Bronchial epithelial cell (primary cell): ENCODE measurements around the gene RNF167. TPM values are rescaled to one million over a fixed set of nuclear protein-coding genes. Genes with fewer than 3 reads are reported as not detected.

Experiments
- DNase-seq: peaks from one replicate; pipeline ENCODE4 v3.0.0-alpha.2; 2010; ENCODE audit warnings: low read depth
- FAIRE-seq: peaks from 2 replicates; lab custom pipeline; 2011; peaks lifted over from hg19 to GRCh38; lab: Jason Lieb, UNC
- H3K27me3 ChIP-seq: 2 replicates; pipeline ENCODE4 v1.5.1; 2011; ENCODE audit warnings: low read length; ENCODE audit not compliant: control insufficient read depth, insufficient read depth
- H3K36me3 ChIP-seq: 2 replicates; pipeline ENCODE4 v1.5.1; 2011; ENCODE audit warnings: low read length; ENCODE audit not compliant: control insufficient read depth, insufficient read depth
- H3K4me3 ChIP-seq: 2 replicates; pipeline ENCODE4 v1.5.1; 2011; ENCODE audit warnings: mild to moderate bottlenecking, low read depth, low read length, control low read depth
- total RNA-seq: library from RNA; depleted of rRNA; stranded (reverse); fragments of >200 nt; gene quantifications from 2 replicates; pipeline ENCODE4 v1.2.1, GENCODE V29; 2014
- TF ChIP-seq, protein P1 (sequence below): IDR thresholded peaks from 2 replicates; pipeline ENCODE4 v1.5.1; 2011; ENCODE audit warnings: mild to moderate bottlenecking, moderate library complexity, low read length, control low read depth, inconsistent platforms; ENCODE audit not compliant: insufficient read depth, severe bottlenecking

The RNF167 gene
- total RNA-seq, 1 donor from 2014 or later, result 15.8 TPM

DNA sequence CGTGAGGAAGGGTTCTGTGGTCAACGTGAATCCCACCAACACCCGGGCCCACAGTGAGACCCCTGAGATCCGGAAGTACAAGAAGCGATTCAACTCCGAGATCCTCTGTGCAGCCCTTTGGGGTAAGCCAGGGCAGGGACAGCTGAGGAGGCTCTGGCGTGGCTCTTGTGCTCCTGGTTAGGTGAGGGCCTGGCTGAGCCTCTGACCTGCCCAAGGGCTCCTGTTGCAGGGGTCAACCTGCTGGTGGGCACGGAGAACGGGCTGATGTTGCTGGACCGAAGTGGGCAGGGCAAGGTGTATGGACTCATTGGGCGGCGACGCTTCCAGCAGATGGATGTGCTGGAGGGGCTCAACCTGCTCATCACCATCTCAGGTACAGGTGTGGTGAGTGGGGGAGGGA is 44.9 kb upstream of the RNF167 start:
- DNase-seq (no peak), FAIRE-seq (no peak)
- Histone ChIP-seq H3K36me3 (peaks cover 66% of the 10 kb centered on the region), H3K27me3 (no peaks in the 10 kb centered on the region), H3K4me3 (no peak overlapping the region)
- TF ChIP-seq, protein P1, sequence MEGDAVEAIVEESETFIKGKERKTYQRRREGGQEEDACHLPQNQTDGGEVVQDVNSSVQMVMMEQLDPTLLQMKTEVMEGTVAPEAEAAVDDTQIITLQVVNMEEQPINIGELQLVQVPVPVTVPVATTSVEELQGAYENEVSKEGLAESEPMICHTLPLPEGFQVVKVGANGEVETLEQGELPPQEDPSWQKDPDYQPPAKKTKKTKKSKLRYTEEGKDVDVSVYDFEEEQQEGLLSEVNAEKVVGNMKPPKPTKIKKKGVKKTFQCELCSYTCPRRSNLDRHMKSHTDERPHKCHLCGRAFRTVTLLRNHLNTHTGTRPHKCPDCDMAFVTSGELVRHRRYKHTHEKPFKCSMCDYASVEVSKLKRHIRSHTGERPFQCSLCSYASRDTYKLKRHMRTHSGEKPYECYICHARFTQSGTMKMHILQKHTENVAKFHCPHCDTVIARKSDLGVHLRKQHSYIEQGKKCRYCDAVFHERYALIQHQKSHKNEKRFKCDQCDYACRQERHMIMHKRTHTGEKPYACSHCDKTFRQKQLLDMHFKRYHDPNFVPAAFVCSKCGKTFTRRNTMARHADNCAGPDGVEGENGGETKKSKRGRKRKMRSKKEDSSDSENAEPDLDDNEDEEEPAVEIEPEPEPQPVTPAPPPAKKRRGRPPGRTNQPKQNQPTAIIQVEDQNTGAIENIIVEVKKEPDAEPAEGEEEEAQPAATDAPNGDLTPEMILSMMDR, result no peak

DNA sequence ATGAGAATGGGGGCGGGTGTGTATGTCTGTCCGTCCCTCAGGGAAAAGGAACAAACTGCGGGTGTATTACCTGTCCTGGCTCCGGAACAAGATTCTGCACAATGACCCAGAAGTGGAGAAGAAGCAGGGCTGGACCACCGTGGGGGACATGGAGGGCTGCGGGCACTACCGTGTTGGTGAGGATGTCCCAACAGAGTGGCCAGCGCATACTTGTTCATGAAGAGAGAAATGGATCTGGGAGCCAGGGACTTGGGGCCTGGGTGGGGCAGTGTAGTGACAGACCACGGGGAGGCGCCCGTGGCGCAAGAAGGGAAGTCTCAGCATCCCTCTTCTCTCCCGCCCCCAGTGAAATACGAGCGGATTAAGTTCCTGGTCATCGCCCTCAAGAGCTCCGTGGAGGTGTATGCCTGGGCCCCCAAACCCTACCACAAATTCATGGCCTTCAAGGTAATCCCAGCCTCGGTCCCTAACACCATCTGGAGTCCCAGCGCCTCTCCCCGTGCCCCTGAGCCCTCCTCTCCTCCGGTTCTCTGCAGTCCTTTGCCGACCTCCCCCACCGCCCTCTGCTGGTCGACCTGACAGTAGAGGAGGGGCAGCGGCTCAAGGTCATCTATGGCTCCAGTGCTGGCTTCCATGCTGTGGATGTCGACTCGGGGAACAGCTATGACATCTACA is 44.3 kb upstream of the RNF167 start:
- H3K27me3 ChIP-seq, result no peaks in the 10 kb centered on the region
- H3K4me3 ChIP-seq, result no peak overlapping the region
- DNase-seq (no peak), FAIRE-seq (no peak)
- TF ChIP-seq, protein P1, result no peak
- peaks cover 60% of the 10 kb centered on the region for H3K36me3 ChIP-seq

DNA sequence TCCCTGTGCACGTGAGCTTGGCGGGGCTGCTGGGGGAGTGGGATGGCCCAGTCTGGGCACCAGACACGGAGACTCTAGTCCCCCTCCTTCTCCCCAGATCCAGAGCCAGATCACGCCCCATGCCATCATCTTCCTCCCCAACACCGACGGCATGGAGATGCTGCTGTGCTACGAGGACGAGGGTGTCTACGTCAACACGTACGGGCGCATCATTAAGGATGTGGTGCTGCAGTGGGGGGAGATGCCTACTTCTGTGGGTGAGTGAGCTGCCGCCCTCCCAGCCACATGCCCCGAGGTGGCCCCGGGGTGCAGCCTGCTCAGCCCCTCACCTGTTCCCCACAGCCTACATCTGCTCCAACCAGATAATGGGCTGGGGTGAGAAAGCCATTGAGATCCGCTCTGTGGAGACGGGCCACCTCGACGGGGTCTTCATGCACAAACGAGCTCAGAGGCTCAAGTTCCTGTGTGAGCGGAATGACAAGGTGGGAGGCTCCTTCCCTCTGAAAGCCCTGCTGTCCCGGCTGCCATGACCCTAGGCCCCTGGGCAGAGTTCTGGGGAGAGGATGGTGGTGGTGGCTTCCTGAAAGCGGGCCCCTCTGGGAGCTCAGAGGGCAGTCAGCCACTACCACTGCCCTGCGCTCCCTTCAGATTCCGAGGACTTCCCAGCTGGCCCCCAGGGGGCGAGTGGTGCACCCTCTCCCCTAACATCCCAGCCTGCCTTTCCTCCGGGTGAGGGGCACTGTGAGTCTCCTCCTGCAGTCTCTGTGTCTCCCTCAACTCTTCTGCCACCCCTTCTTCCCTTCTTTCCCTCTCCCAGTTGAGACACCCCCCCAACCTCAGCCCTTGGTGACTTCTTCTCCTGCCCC is 43.5 kb upstream of the RNF167 start:
- Histone ChIP-seq H3K27me3 (no peaks in the 10 kb centered on the region), H3K4me3 (no peak overlapping the region), H3K36me3 (peaks cover 52% of the 10 kb centered on the region)
- TF ChIP-seq, protein P1, result no peak
- no peak for FAIRE-seq
- no peak for DNase-seq

DNA sequence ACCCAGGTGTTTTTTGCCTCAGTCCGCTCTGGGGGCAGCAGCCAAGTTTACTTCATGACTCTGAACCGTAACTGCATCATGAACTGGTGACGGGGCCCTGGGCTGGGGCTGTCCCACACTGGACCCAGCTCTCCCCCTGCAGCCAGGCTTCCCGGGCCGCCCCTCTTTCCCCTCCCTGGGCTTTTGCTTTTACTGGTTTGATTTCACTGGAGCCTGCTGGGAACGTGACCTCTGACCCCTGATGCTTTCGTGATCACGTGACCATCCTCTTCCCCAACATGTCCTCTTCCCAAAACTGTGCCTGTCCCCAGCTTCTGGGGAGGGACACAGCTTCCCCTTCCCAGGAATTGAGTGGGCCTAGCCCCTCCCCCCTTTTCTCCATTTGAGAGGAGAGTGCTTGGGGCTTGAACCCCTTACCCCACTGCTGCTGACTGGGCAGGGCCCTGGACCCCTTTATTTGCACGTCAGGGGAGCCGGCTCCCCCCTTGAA is 42.8 kb upstream of the RNF167 start:
- DNase-seq, result no peak
- TF ChIP-seq, protein P1, result no peak
- FAIRE-seq, result no peak
- H3K27me3 ChIP-seq, result no peaks in the 10 kb centered on the region
- H3K36me3 ChIP-seq, result peaks cover 46% of the 10 kb centered on the region
- H3K4me3 ChIP-seq, result no peak overlapping the region

DNA sequence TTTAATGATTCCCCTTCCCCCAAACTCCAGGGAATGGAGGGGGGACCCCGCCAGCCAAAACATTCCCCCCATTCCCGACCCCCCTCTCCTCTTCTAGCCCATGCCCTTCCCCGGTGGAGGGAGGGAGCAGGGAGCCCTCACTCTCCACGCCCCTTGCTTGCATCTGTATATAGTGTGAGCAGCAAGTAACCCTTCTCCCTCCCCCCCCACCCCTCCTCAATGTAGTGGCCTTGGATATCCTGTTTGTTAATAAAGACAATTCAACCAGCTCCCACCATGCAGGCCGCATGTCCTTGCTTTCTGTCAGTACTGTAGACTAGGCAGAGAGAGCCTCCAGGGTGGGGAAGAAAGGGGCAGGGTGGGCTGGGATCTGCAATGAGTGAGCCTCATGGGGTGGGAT is 42.3 kb upstream of the RNF167 start:
- DNase-seq (no peak), FAIRE-seq (no peak)
- Histone ChIP-seq H3K4me3 (no peak overlapping the region), H3K36me3 (peaks cover 41% of the 10 kb centered on the region), H3K27me3 (no peaks in the 10 kb centered on the region)
- TF ChIP-seq, protein P1, result no peak
